Lung (tissue), 12 donors: Measurements from ENCODE around the gene SNRNP40. TPM values are rescaled to one million over a fixed set of nuclear protein-coding genes. Genes with fewer than 3 reads are reported as not detected.

ENCODE experiments used
- ATAC-seq: fragments of 200-7000 bp; cut with Tn5 transposase; one replicate; pipeline ENCODE4 v1.9.1; 2020; ENCODE audit warnings: moderate number of reproducible peaks; ENCODE audit not compliant: insufficient read depth, low FRiP score
- DNase-seq, 3 donors: peaks; one replicate each; pipeline ENCODE4 v3.0.0-alpha.2; 2013 to 2017
- H3K27ac ChIP-seq, 2 donors: one replicate each; pipeline ENCODE4 v1.5.1; 2013; ENCODE audit warnings: mild to moderate bottlenecking in 2 of 2, moderate library complexity in 2 of 2, control low read depth in 1 of 2, inconsistent platforms in 1 of 2, low read depth in 1 of 2, low read length in 1 of 2
- H3K27me3 ChIP-seq, 3 donors: one replicate each; pipeline ENCODE4 v1.5.1; 2013; ENCODE audit warnings: low read length in 2 of 3; ENCODE audit not compliant: control insufficient read depth in 3 of 3, insufficient read depth in 3 of 3
- H3K36me3 ChIP-seq, 4 donors: one replicate each; pipeline ENCODE4 v1.5.1; 2013; ENCODE audit warnings: low read length in 4 of 4, mild to moderate bottlenecking in 1 of 4, moderate library complexity in 1 of 4; ENCODE audit not compliant: control insufficient read depth in 4 of 4, insufficient read depth in 4 of 4
- H3K4me1 ChIP-seq, 5 donors: one replicate each; pipeline ENCODE4 v1.5.1; 2013; ENCODE audit warnings: low read length in 5 of 5, mild to moderate bottlenecking in 2 of 5, moderate library complexity in 1 of 5; ENCODE audit not compliant: control insufficient read depth in 5 of 5, insufficient read depth in 5 of 5
- H3K4me3 ChIP-seq: one replicate; pipeline ENCODE4 v1.5.1; 2013; ENCODE audit warnings: mild to moderate bottlenecking, control low read depth, moderate library complexity
- H3K9ac ChIP-seq, 2 donors: one replicate each; pipeline ENCODE4 v1.5.1; 2013; ENCODE audit warnings: low read length in 2 of 2, control low read depth in 1 of 2; ENCODE audit not compliant: insufficient read depth in 1 of 2
- H3K9me3 ChIP-seq, 4 donors: one replicate each; pipeline ENCODE4 v1.5.1; 2013; ENCODE audit warnings: low read length in 3 of 4, mild to moderate bottlenecking in 1 of 4, moderate library complexity in 1 of 4; ENCODE audit not compliant: control insufficient read depth in 4 of 4, insufficient read depth in 3 of 4
- CTCF ChIP-seq: IDR thresholded peaks from 2 replicates; pipeline ENCODE4 v1.5.1; 2012; ENCODE audit warnings: mild to moderate bottlenecking; ENCODE audit errors: control extremely low read depth, extremely low read depth
- WGBS, 2 donors: extraction: QIAGEN DNeasy Blood & Tissue Kit; methylation state at CpG; one replicate each; pipeline ENCODE4 v1.1.7; 2013; 5-methylcytosine and 5-hydroxymethylcytosine counted together
- polyA plus RNA-seq, 2 donors: library from polyadenylated mRNA; stranded (reverse); fragments of 200-250 nt; gene quantifications; one replicate each; pipeline ENCODE4 v1.2.1, GENCODE V29; 2013
- total RNA-seq, 2 donors: library from RNA; depleted of rRNA in 1 of 2; stranded (reverse); fragments of >200 nt in 1 of 2; gene quantifications; one replicate each; pipeline ENCODE4 v1.2.1, GENCODE V29; 2014 to 2021
- donor health status: control.
- donor health status: control.
- donor health status: Bipolar disorder and iron deficiency.
- donor health status: healthy.
- donor health status: DM: yes; HTN: yes; CAD: no.

Gene SNRNP40
- total and polyA plus RNA-seq, 4 donors, result 15.0 to 71.7 (median 38.5) TPM

- DNase-seq (no peak), ATAC-seq (no peak)
- no peak overlapping the region for H3K27ac ChIP-seq
- no peak overlapping the region for H3K9ac ChIP-seq
- H3K4me1 ChIP-seq, result no peaks in the 10 kb centered on the region
- TF ChIP-seq CTCF, result no peak
- H3K36me3 ChIP-seq, result peaks cover 22 to 39% (median 29%) of the 10 kb centered on the region in 4 donors
- H3K4me3 ChIP-seq, result no peak overlapping the region
- H3K9me3 ChIP-seq, result no peaks in the 10 kb centered on the region
- H3K27me3 ChIP-seq, result no peaks in the 10 kb centered on the region
- 80 to 81% methylated on average over 2 of the region's 2 CpGs for WGBS, 2 donors
These were observed 23.0 kb downstream of the SNRNP40 start for GRCh38 chr1:31273619-31274018.

GRCh38 chr1:31272369-31272768 is 24.2 kb downstream of the SNRNP40 start:
- Histone ChIP-seq H3K27ac (no peak overlapping the region), H3K4me3 (no peak overlapping the region), H3K27me3 (no peaks in the 10 kb centered on the region), H3K4me1 (no peaks in the 10 kb centered on the region), H3K36me3 (peaks cover 22 to 37% (median 31%) of the 10 kb centered on the region in 4 donors), H3K9me3 (no peaks in the 10 kb centered on the region), H3K9ac (no peak overlapping the region)
- TF ChIP-seq CTCF, result no peak
- WGBS, 2 donors, result 65 to 88% methylated on average over 3 of the region's 3 CpGs
- ATAC-seq, result no peak
- peak in 1 of 3 donors; percentile 31 for DNase-seq

GRCh38 chr1:31266547-31266946 is 30.0 kb downstream of the SNRNP40 start:
- 95 to 100% methylated on average over 2 of the region's 2 CpGs for WGBS, 2 donors

More at GRCh38 chr1:31266547-31266946, 30.0 kb downstream of the SNRNP40 start:
- Histone ChIP-seq H3K27ac (no peak overlapping the region), H3K9ac (no peak overlapping the region), H3K9me3 (no peaks in the 10 kb centered on the region), H3K4me1 (no peaks in the 10 kb centered on the region), H3K4me3 (no peak overlapping the region), H3K36me3 (peaks cover 28 to 42% (median 36%) of the 10 kb centered on the region in 4 donors), H3K27me3 (no peaks in the 10 kb centered on the region)
- TF ChIP-seq CTCF, result no peak
- no peak for DNase-seq
- no peak for ATAC-seq
